ENCODE measurements around the gene NMNAT2.

The NMNAT2 gene

GRCh38 chr1:183293876-183294275, 124.3 kb downstream of the NMNAT2 start:
- H3K4me3 ChIP-seq (IDR thresholded peaks at IDR 0.05; ENCODE audit: insufficient read depth, low read depth, low read length), result no peak overlapping the region
- H3K4me2 ChIP-seq, result no peak overlapping the region
- H3K27me3 ChIP-seq (ENCODE audit: insufficient read depth, low read depth), result no peaks in the 10 kb centered on the region
- no peaks in the 10 kb centered on the region for H3K4me1 ChIP-seq (ENCODE audit: low read depth, poor library complexity, severe bottlenecking)
- no peaks in the 10 kb centered on the region for H4K20me1 ChIP-seq (ENCODE audit: insufficient read depth)
- no peak overlapping the region for H3K27ac ChIP-seq
- no peaks in the 10 kb centered on the region for H3K36me3 ChIP-seq (ENCODE audit: insufficient read depth)
- no peak overlapping the region for H3K9ac ChIP-seq
- no peak for TF ChIP-seq CTCF (conservative IDR thresholded peaks at IDR 0.05; ENCODE audit: low read depth, low read length)
- H2AFZ ChIP-seq (ENCODE audit: low read depth), result no peak overlapping the region
- H3K79me2 ChIP-seq (ENCODE audit: insufficient read depth, low read depth), result no peaks in the 10 kb centered on the region

- H3K27me3 ChIP-seq (ENCODE audit: insufficient read depth, low read depth), result no peaks in the 10 kb centered on the region
- H3K36me3 ChIP-seq (ENCODE audit: insufficient read depth), result no peaks in the 10 kb centered on the region
- no peaks in the 10 kb centered on the region for H3K4me1 ChIP-seq (ENCODE audit: low read depth, poor library complexity, severe bottlenecking)
- H3K4me3 ChIP-seq (IDR thresholded peaks at IDR 0.05; ENCODE audit: insufficient read depth, low read depth, low read length), result no peak overlapping the region
- no peak overlapping the region for H3K9ac ChIP-seq
- H4K20me1 ChIP-seq (ENCODE audit: insufficient read depth), result no peaks in the 10 kb centered on the region
- H3K79me2 ChIP-seq (ENCODE audit: insufficient read depth, low read depth), result no peaks in the 10 kb centered on the region
- no peak overlapping the region for H2AFZ ChIP-seq (ENCODE audit: low read depth)
- no peak overlapping the region for H3K27ac ChIP-seq
- no peak overlapping the region for H3K4me2 ChIP-seq
- no peak for TF ChIP-seq CTCF (conservative IDR thresholded peaks at IDR 0.05; ENCODE audit: low read depth, low read length)
Observed at GRCh38 chr1:183293241-183293640, 124.9 kb downstream of the NMNAT2 start.

GRCh38 chr1:183291802-183292514, 126.2 kb downstream of the NMNAT2 start:
- no peaks in the 10 kb centered on the region for H4K20me1 ChIP-seq (ENCODE audit: insufficient read depth)
- no peak overlapping the region for H2AFZ ChIP-seq (ENCODE audit: low read depth)
- no peaks in the 10 kb centered on the region for H3K79me2 ChIP-seq (ENCODE audit: insufficient read depth, low read depth)
- no peak overlapping the region for H3K4me2 ChIP-seq
- H3K4me3 ChIP-seq (IDR thresholded peaks at IDR 0.05; ENCODE audit: insufficient read depth, low read depth, low read length), result no peak overlapping the region
- no peaks in the 10 kb centered on the region for H3K4me1 ChIP-seq (ENCODE audit: low read depth, poor library complexity, severe bottlenecking)
- H3K27ac ChIP-seq, result no peak overlapping the region
- no peak overlapping the region for H3K9ac ChIP-seq
- H3K27me3 ChIP-seq (ENCODE audit: insufficient read depth, low read depth), result no peaks in the 10 kb centered on the region
- no peak for TF ChIP-seq CTCF (conservative IDR thresholded peaks at IDR 0.05; ENCODE audit: low read depth, low read length)
- H3K36me3 ChIP-seq (ENCODE audit: insufficient read depth), result no peaks in the 10 kb centered on the region

GRCh38 chr1:183291216-183291762, 126.9 kb downstream of the NMNAT2 start:
- H2AFZ ChIP-seq (ENCODE audit: low read depth), result no peak overlapping the region

More at GRCh38 chr1:183291216-183291762, 126.9 kb downstream of the NMNAT2 start:
- Histone ChIP-seq H3K27me3 (ENCODE audit: insufficient read depth, low read depth) (no peaks in the 10 kb centered on the region), H3K27ac (no peak overlapping the region), H3K36me3 (ENCODE audit: insufficient read depth) (no peaks in the 10 kb centered on the region), H3K4me1 (ENCODE audit: low read depth, poor library complexity, severe bottlenecking) (no peaks in the 10 kb centered on the region), H3K4me3 (IDR thresholded peaks at IDR 0.05; ENCODE audit: insufficient read depth, low read depth, low read length) (no peak overlapping the region), H4K20me1 (ENCODE audit: insufficient read depth) (no peaks in the 10 kb centered on the region), H3K79me2 (ENCODE audit: insufficient read depth, low read depth) (no peaks in the 10 kb centered on the region), H3K4me2 (no peak overlapping the region), H3K9ac (no peak overlapping the region)
- TF ChIP-seq CTCF (conservative IDR thresholded peaks at IDR 0.05; ENCODE audit: low read depth, low read length), result no peak

All from KMS-11 (cell line).